AG10803 (cell line): Measurements from ENCODE around the gene ASB6.
A peak's percentile ranks its signal among the peaks of the same experiment; 100 is the strongest.

Experiments used
- DNase-seq: peaks from one replicate; pipeline ENCODE4 v3.0.0; 2010; ENCODE audit warnings: low read depth
- H3K4me3 ChIP-seq: 2 replicates; pipeline ENCODE4 v1.5.1; 2011; ENCODE audit warnings: mild to moderate bottlenecking, low read length, control low read depth
- TF ChIP-seq, protein P1 (sequence below): conservative IDR thresholded peaks from 2 replicates; pipeline ENCODE4 v1.5.1; 2011; ENCODE audit warnings: mild to moderate bottlenecking, low read length, control low read depth, inconsistent platforms

The ASB6 gene

GRCh38 chr9:129620669-129621295 is 21.2 kb downstream of the ASB6 start, which contains the start of gene C9orf50:
TSS of gene C9orf50 (minus strand) at chr9:129621101. CDS start at chr9:129620574, 527 bp downstream.
- H3K4me3 ChIP-seq, result peak within 1 kb of the TSS; percentile 58
- TF ChIP-seq, protein P1, sequence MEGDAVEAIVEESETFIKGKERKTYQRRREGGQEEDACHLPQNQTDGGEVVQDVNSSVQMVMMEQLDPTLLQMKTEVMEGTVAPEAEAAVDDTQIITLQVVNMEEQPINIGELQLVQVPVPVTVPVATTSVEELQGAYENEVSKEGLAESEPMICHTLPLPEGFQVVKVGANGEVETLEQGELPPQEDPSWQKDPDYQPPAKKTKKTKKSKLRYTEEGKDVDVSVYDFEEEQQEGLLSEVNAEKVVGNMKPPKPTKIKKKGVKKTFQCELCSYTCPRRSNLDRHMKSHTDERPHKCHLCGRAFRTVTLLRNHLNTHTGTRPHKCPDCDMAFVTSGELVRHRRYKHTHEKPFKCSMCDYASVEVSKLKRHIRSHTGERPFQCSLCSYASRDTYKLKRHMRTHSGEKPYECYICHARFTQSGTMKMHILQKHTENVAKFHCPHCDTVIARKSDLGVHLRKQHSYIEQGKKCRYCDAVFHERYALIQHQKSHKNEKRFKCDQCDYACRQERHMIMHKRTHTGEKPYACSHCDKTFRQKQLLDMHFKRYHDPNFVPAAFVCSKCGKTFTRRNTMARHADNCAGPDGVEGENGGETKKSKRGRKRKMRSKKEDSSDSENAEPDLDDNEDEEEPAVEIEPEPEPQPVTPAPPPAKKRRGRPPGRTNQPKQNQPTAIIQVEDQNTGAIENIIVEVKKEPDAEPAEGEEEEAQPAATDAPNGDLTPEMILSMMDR, result no peak
- no peak for DNase-seq

DNA sequence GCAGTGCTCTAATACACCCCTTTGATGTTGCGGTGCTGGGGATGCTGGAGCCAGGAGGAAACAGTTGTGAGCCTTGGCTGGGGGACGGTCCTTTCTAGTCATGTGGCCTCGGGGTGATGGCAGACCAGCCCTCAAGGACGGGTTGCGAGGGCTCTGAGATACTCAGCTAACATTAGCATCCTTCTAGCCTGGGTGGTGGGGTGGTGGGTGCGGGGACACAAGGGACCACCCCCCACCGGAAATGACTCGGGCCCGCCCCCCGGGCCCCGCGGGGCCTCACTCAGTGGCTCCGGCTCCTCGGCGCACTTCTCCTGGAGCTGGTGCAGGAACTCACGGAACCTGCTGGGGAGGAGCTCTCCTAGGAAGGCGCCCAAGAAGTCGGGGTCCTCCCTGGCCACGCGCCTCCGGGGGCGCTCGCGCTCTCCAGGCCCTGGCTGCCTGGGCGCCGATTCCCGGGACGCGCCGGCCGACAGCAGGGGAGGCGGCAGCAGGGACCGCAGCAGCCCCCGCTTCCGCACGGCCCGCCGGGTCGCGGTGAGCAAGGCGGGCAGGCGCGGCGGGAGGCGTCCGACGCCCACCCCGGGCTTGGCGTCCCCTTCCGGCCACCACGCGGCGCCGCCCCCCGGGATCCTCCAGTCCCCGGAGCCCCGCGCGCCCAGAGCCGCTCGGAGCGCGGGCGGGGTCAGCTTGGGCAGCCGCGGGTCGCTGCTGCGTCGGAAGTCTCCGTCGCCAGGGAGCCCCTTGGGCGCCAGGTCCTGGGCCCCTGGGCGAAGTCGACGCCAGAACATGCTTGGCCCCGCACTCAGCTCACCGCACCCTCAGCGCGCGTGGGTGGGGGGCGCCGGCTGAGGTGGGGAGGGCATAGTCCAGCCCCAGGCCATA is 21.9 kb downstream of the ASB6 start:
- DNase-seq, result peak; percentile 33

GRCh38 chr9:129617167-129617566 is 24.8 kb downstream of the ASB6 start:
- TF ChIP-seq, protein P1, result peak; percentile 78
- no peak overlapping the region for H3K4me3 ChIP-seq
- DNase-seq, result peak; percentile 73

More for the DNA sequence above, 21.9 kb downstream of the ASB6 start:
- TF ChIP-seq, protein P1, result peak; percentile 25; the same call in 1 of the 2 replicates
- peak overlapping the region; percentile 58 for H3K4me3 ChIP-seq

DNA sequence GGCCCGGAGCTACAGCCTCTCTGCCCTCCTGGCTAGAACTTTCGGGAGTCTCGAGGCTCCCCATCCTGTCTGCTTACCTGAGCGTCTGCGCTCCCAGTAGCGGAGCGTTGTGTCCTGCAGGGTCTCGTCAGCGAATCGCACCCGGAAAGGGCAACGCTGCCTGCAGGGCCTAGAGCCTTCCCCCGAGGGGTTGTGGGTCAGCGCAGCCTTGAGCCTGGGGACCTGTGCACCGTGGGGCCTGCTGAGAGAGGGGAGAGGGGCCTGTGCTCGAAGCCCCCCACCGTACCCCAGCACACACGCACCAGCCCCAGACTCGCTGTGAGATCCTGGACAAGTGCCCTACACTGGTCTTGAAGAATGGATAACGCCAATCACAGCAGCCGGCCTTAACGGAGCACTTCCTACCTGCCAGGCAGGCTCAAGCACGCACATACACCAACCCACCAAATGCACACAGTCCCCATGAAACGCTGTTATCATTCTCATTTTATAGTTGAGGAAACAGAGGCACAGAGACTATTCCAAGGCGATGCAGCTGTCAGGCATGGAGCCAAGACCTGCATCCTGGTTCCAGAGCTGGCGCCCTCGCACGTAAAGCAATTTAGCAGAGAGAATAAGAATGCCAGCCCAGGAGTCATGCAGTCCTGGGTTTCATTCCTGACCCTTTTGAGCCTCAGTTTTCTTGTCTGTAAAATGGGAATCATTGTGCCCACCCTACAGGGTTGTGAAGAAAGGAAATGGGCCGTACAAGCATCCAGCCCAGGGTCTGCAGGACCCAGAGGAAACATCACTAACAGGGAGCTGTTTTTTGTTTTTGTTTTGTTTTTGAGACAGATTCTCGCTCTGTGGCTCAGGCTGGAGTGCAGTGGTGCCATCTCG is 26.3 kb downstream of the ASB6 start:
- H3K4me3 ChIP-seq, result no peak overlapping the region
- TF ChIP-seq, protein P1, result no peak
- DNase-seq, result no peak

DNA sequence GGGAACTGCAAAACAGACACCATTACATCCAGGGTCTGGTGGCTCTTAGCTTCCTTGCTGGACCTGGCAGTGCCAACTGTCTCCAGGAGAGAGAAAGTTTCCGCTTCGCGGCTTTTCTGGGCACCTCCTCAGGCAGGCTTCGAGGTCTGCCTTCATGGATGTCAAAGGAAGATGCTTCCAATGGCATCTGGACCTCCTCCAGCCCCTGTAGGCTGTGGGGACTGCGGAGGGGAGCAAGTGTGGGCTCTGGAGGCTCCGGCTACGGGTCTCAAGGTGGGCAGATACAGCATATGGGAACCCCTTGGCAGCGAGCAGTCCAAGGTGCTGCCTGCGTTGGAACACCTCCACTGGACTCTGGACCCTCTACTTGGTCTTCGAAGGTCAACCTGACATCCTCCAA is 27.0 kb downstream of the ASB6 start:
- no peak overlapping the region for H3K4me3 ChIP-seq
- TF ChIP-seq, protein P1, result no peak
- no peak for DNase-seq

DNA sequence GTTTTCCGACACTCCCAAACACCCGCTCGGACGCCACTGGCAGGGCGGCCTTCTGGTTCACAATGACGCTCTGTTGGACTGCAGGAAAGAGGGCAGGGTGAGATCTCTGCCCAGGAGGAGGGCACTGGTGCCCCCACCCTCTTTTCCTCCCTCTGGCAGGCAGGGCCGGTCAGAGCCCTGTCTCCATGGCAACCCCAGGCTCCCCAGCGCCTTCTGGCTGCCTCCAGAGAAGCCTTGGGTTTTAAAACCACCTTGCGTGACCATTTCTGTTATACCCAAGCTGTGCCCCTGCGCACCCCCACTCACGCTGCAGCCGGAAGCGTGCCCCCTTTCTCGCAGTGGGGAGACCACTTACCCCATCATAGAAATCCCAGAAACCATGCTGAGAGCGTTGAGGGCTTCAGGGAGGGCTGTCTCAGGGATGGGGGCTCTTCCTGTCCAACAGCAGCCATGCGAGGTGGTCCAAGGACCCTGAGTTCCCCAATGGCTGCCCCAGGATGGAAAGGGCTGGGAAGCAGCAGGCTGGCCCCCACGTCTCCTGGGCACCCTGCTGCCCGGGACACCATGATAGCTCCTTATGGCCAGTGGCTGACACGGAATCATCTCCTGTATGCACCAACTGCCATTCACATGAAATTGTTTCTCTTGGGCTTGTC is 28.3 kb downstream of the ASB6 start:
- no peak overlapping the region for H3K4me3 ChIP-seq
- TF ChIP-seq, protein P1, result no peak
- no peak for DNase-seq
